ENCODE results near the gene ANTXRL. TPM values are rescaled to one million over a fixed set of nuclear protein-coding genes. Genes with fewer than 3 reads are reported as not detected.
A peak's percentile ranks its signal among the peaks of the same experiment; 100 is the strongest.

The ANTXRL gene
- total and polyA plus RNA-seq, 2 of the 8 experiments (the other 6 are each of a cell fraction or from before 2014, with no cell fraction given): not detected

- Histone ChIP-seq H3K9me3 (ENCODE audit: insufficient read depth in 2 of 2, low read depth in 1 of 2, low read length in 1 of 2) (no peaks in the 10 kb centered on the region), H3K4me1 (replicated peaks in 1 of 4; ENCODE audit: control insufficient read depth in 3 of 4, insufficient read depth in 4 of 4, low read length in 3 of 4) (no peaks in the 10 kb centered on the region), H3K4ac (replicated peaks; ENCODE audit: insufficient read length, low read depth, low read length) (no peak overlapping the region), H4K5ac (ENCODE audit: insufficient read length, low read depth, low read length) (no peak overlapping the region), H3K27ac (ENCODE audit: low read depth, low read length) (no peak overlapping the region), H3K56ac (replicated peaks; ENCODE audit: insufficient read length, low read depth, low read length) (no peak overlapping the region), H3K18ac (ENCODE audit: extremely low read depth, low read length) (no peak overlapping the region), H3K27me3 (replicated peaks in 1 of 4; ENCODE audit: control insufficient read depth in 3 of 4, extremely low read depth in 1 of 4, insufficient read depth in 3 of 4, low read length in 3 of 4) (no peaks in the 10 kb centered on the region), H4K91ac (replicated peaks; ENCODE audit: insufficient read length, low read length) (no peak overlapping the region), H2BK12ac (ENCODE audit: low read depth, low read length) (no peak overlapping the region), H2BK20ac (ENCODE audit: low read length) (no peak overlapping the region), H3K4me2 (ENCODE audit: insufficient read depth in 1 of 2, low read depth in 2 of 2, low read length in 2 of 2) (no peak overlapping the region), H2AFZ (ENCODE audit: low read length) (no peak overlapping the region), H3K4me3 (ENCODE audit: extremely low read depth in 1 of 4, insufficient read depth in 2 of 4, low read depth in 3 of 4, low read length in 4 of 4) (no peak overlapping the region), H2AK5ac (ENCODE audit: low read depth, low read length) (no peak overlapping the region), H3K79me2 (ENCODE audit: control insufficient read depth in 1 of 2, insufficient read depth in 2 of 2, low read length in 2 of 2) (no peaks in the 10 kb centered on the region), H3K14ac (ENCODE audit: insufficient read length) (no peak overlapping the region), H3K23ac (ENCODE audit: insufficient read length) (no peak overlapping the region), H4K8ac (ENCODE audit: extremely low read depth, insufficient read depth, low read length) (no peak overlapping the region; the same call in 1 of the 2 replicates), H3K36me3 (ENCODE audit: control insufficient read depth in 2 of 4, insufficient read depth in 4 of 4, low read length in 3 of 4) (no peaks in the 10 kb centered on the region), H2BK120ac (replicated peaks; ENCODE audit: low read depth, low read length) (no peak overlapping the region), H4K20me1 (replicated peaks in 1 of 2; ENCODE audit: control insufficient read depth in 1 of 2, insufficient read depth in 2 of 2, low read length in 2 of 2) (no peaks in the 10 kb centered on the region), H3K23me2 (ENCODE audit: low read depth, low read length) (no peaks in the 10 kb centered on the region), H3K9ac (replicated peaks in 1 of 4; ENCODE audit: extremely low read depth in 1 of 4, low read depth in 3 of 4, low read length in 3 of 4) (no peak overlapping the region; a peak in 1 of 7 replicates), H2BK15ac (ENCODE audit: low read length) (no peak overlapping the region), H2BK5ac (ENCODE audit: low read depth, low read length) (no peak overlapping the region), H3K79me1 (ENCODE audit: low read depth, low read length) (no peaks in the 10 kb centered on the region)
- FAIRE-seq (no peak), DNase-seq (ENCODE audit: low read depth in 1 of 2, low spot score in 2 of 2) (peak in 1 of 2 experiments; percentile 41)
- no peak for TF ChIP-seq ZNF274 (IDR thresholded peaks at IDR 0.05; ENCODE audit: borderline replicate concordance, extremely low read depth, low read length)
- no peak for TF ChIP-seq POLR2AphosphoS5 (IDR thresholded peaks at IDR 0.05; ENCODE audit: low read depth, low read length)
- TF ChIP-seq NRF1 (IDR thresholded peaks at IDR 0.05; ENCODE audit: low read depth, low read length): no peak
- no peak for TF ChIP-seq CTCF (IDR thresholded peaks at IDR 0.05; ENCODE audit: control extremely low read depth in 1 of 3, insufficient read depth in 1 of 3, low read depth in 1 of 3, low read length in 3 of 3)
- TF ChIP-seq, protein P1, sequence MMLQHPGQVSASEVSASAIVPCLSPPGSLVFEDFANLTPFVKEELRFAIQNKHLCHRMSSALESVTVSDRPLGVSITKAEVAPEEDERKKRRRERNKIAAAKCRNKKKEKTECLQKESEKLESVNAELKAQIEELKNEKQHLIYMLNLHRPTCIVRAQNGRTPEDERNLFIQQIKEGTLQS (IDR thresholded peaks at IDR 0.05; ENCODE audit: insufficient read depth, low read depth, low read length): no peak
- no peak for TF ChIP-seq USF2 (IDR thresholded peaks at IDR 0.05; ENCODE audit: low read length)
- no peak for TF ChIP-seq RBBP5 (IDR thresholded peaks at IDR 0.05; ENCODE audit: borderline replicate concordance, low read depth, low read length)
- TF ChIP-seq CTBP2 (IDR thresholded peaks at IDR 0.05; ENCODE audit: borderline replicate concordance, insufficient read depth, insufficient read length, low read length): no peak
- no peak for TF ChIP-seq KDM4A (IDR thresholded peaks at IDR 0.05; ENCODE audit: low read depth, low read length, severe bottlenecking)
- ChIA-PET POLR2A (ENCODE audit: partially characterized antibody) (no interaction called here), CTCF (ENCODE audit: partially characterized antibody) (no interaction called here)
- 83% methylated on average over 10 of the region's 10 CpGs; no CpG with 5 or more reads in 1 of the 2 experiments for WGBS, 2 experiments (ENCODE audit: extremely low coverage in 1 of 2, insufficient coverage in 1 of 2, insufficient read length in 1 of 2, insufficient replicate concordance in 2 of 2, low coverage in 1 of 2, low lambda C conversion rate in 2 of 2, missing lambda C conversion rate in 1 of 2)
Observed at GRCh38 chr10:46248651-46249146, 38.1 kb upstream of the ANTXRL start.

Data from H1 (cell line).